Loucy (cell line): ENCODE results near the gene HOXA13.

Experiments used
- H2AFZ ChIP-seq: fragments of 200-600 bp; sonication (generic); 2 replicates; pipeline ENCODE4 v1.6.0; 2016; ENCODE audit warnings: antibody characterized with exemption, mild to moderate bottlenecking, low read length, moderate library complexity
- H3F3A ChIP-seq: fragments of 200-600 bp; 2 replicates; pipeline ENCODE4 v1.6.0; 2016; ENCODE audit warnings: antibody characterized with exemption, low read depth, mild to moderate bottlenecking
- H3K27me3 ChIP-seq: fragments of 200-600 bp; sonication (generic); 2 replicates; pipeline ENCODE4 v1.6.1; 2014; ENCODE audit warnings: low read length, mild to moderate bottlenecking; ENCODE audit not compliant: insufficient read depth, poor library complexity, severe bottlenecking
- H3K36me3 ChIP-seq: fragments of 200-600 bp; sonication (generic); 2 replicates; pipeline ENCODE4 v1.6.1; 2016; ENCODE audit warnings: low read length; ENCODE audit not compliant: insufficient read depth
- H3K4me1 ChIP-seq: fragments of 200-600 bp; sonication (generic); 2 replicates; pipeline ENCODE4 v1.5.1; 2014; ENCODE audit warnings: low read length, mild to moderate bottlenecking; ENCODE audit not compliant: insufficient read depth, poor library complexity, severe bottlenecking
- H3K4me2 ChIP-seq: fragments of 200-600 bp; sonication (generic); 2 replicates; pipeline ENCODE4 v1.6.0; 2014; ENCODE audit warnings: antibody characterized with exemption, low read length, low read depth, mild to moderate bottlenecking; ENCODE audit not compliant: poor library complexity, severe bottlenecking
- H3K4me3 ChIP-seq: fragments of 200-600 bp; sonication (generic); 2 replicates; pipeline ENCODE4 v1.5.1; 2014; ENCODE audit warnings: low read length, mild to moderate bottlenecking, mixed read lengths; ENCODE audit not compliant: poor library complexity, severe bottlenecking
- H3K79me2 ChIP-seq: fragments of 200-600 bp; sonication (generic); 2 replicates; pipeline ENCODE4 v1.6.1; 2014; ENCODE audit warnings: low read length; ENCODE audit not compliant: insufficient read depth
- H3K9ac ChIP-seq: fragments of 200-600 bp; sonication (generic); 2 replicates; pipeline ENCODE4 v1.6.0; 2014; ENCODE audit warnings: mild to moderate bottlenecking, low read depth, low read length, moderate library complexity; ENCODE audit not compliant: poor library complexity, severe bottlenecking
- H3K9me2 ChIP-seq: fragments of 200-600 bp; sonication (generic); replicated peaks from 2 replicates; pipeline ENCODE4 v1.6.1; 2016; ENCODE audit warnings: low read depth, low read length, mixed read lengths
- H3K9me3 ChIP-seq: fragments of 200-600 bp; sonication (generic); 2 replicates; pipeline ENCODE4 v1.6.1; 2014; ENCODE audit warnings: mild to moderate bottlenecking, antibody characterized with exemption, low read length, low read depth; ENCODE audit not compliant: insufficient read depth
- H4K20me1 ChIP-seq: fragments of 200-600 bp; sonication (generic); 2 replicates; pipeline ENCODE4 v1.6.0; 2014; ENCODE audit warnings: antibody characterized with exemption, low read length, mild to moderate bottlenecking; ENCODE audit not compliant: insufficient read depth, poor library complexity, severe bottlenecking
- CTCF ChIP-seq: fragments of 200-600 bp; sonication (generic); conservative IDR thresholded peaks from 2 replicates; pipeline ENCODE4 v1.5.1; 2014; ENCODE audit warnings: mild to moderate bottlenecking, antibody characterized with exemption, low read length
- EZH2phosphoT487 ChIP-seq: fragments of 200-600 bp; IDR thresholded peaks from 2 replicates; pipeline ENCODE4 v1.6.1; 2018; ENCODE audit warnings: antibody characterized with exemption, mild to moderate bottlenecking, moderate library complexity, borderline replicate concordance

The HOXA13 gene

DNA sequence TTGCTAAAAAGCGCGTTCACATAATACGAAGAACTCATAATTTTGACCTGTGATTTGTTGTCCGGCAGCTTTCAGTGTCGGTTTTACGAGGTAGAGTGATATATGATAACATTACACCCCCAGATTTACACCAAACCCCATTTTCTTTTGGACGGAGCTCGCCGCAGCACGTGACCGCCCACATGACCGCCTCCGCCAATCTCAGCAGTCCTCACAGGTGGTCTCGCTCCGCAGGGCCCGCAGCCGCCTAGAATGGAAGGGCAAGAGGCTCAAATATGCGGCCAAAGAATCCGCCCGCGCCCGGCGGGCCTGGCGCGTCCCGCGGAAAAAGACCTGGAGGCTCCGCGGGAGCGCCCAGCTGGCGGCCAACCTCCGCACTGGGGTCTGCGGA, 43.4 kb downstream of the HOXA13 start, which contains the start of gene HOXA7:
HOXA7 (minus strand) TSS at position 168 of the 391 bp plus-strand sequence; CDS start at position 38, 130 bp downstream.
- H2AFZ ChIP-seq = no peak within 1 kb of the TSS

DNA sequence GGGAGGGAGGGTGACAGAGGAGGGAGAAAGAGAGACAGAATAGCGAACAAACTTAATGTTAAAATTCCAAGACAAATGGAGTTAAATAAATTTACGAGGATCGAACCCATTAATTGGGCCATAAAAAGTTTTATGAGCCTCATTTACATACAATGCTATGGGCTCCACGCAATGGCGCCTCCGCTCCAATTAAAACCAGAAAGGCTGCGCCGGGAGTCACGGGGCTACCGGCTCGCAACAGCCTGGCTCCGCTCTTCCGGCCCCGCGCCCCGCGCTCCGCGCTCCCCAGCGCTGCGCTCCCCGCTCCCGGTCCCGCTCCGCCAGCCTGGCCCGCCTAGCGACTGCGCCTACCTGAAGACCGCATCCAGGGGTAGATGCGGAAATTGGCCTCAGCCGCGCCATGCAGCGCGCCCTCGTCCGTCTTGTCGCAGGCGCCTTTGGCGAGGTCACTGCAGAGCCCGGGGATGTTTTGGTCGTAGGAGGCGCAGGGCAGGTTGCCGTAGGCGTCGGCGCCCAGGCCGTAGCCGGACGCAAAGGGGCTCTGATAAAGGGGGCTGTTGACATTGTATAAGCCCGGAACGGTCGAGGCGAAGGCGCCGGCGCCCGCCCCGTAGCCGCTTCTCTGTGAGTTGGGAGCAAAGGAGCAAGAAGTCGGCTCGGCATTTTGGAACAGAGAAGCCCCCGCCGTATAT, 43.9 kb downstream of the HOXA13 start:
- H3K4me3 ChIP-seq = peak overlapping the region; percentile 94
- no peak overlapping the region for H2AFZ ChIP-seq
- H3K79me2 ChIP-seq = peaks cover 99% of the 10 kb centered on the region
- no peaks in the 10 kb centered on the region for H3K9me3 ChIP-seq
- peak overlapping the region; percentile 91 for H3K4me2 ChIP-seq
- TF ChIP-seq CTCF (no peak), EZH2phosphoT487 (no peak)
- no peaks in the 10 kb centered on the region for H3F3A ChIP-seq
- peaks cover 14% of the 10 kb centered on the region for H3K27me3 ChIP-seq
- H3K9me2 ChIP-seq = no peaks in the 10 kb centered on the region
- H3K4me1 ChIP-seq = peaks cover 29% of the 10 kb centered on the region
- 0 out of 2 replicates have a peak, but pooled peaks cover 3% of the 10 kb centered on the region for H3K36me3 ChIP-seq
- peak overlapping the region; percentile 99 for H3K9ac ChIP-seq
- peaks cover 14% of the 10 kb centered on the region for H4K20me1 ChIP-seq

More for the DNA sequence above, 43.4 kb downstream of the HOXA13 start, which contains the start of gene HOXA7:
- TF ChIP-seq CTCF (no peak), EZH2phosphoT487 (no peak)
- peaks cover 8% of the 10 kb centered on the region for H3K27me3 ChIP-seq
- H3K9me3 ChIP-seq = no peaks in the 10 kb centered on the region
- peaks cover 98% of the 10 kb centered on the region for H3K79me2 ChIP-seq
- 0 out of 2 replicates have a peak, but pooled peaks cover 3% of the 10 kb centered on the region for H3K36me3 ChIP-seq
- no peaks in the 10 kb centered on the region for H3K9me2 ChIP-seq
- peak within 1 kb of the TSS; percentile 94 for H3K4me3 ChIP-seq
- peaks cover 29% of the 10 kb centered on the region for H3K4me1 ChIP-seq
- H3K9ac ChIP-seq = peak within 1 kb of the TSS; percentile 99
- H4K20me1 ChIP-seq = peaks cover 8% of the 10 kb centered on the region
- H3K4me2 ChIP-seq = peak within 1 kb of the TSS; percentile 91
- H3F3A ChIP-seq = no peaks in the 10 kb centered on the region

- peaks cover 20% of the 10 kb centered on the region for H3K27me3 ChIP-seq
- H3K36me3 ChIP-seq = peaks cover 7% of the 10 kb centered on the region; the same call in 1 of the 2 replicates
- no peaks in the 10 kb centered on the region for H3F3A ChIP-seq
- H3K9me2 ChIP-seq = no peaks in the 10 kb centered on the region
- peak overlapping the region; percentile 91 for H3K4me2 ChIP-seq
- H3K4me1 ChIP-seq = peaks cover 29% of the 10 kb centered on the region
- no peak overlapping the region for H2AFZ ChIP-seq
- peak overlapping the region; percentile 99 for H3K9ac ChIP-seq
- H4K20me1 ChIP-seq = peaks cover 20% of the 10 kb centered on the region
- H3K4me3 ChIP-seq = peak overlapping the region; percentile 94
- H3K79me2 ChIP-seq = peaks cover 100% of the 10 kb centered on the region
- no peaks in the 10 kb centered on the region for H3K9me3 ChIP-seq
- TF ChIP-seq CTCF (no peak), EZH2phosphoT487 (no peak)
These were observed 44.7 kb downstream of the HOXA13 start for GRCh38 chr7:27154901-27155815.
